ENCODE data around the gene LRP8. TPM values are rescaled to one million over a fixed set of nuclear protein-coding genes. Genes with fewer than 3 reads are reported as not detected.

LRP8 gene
- total RNA-seq = 23.7 TPM
- 1 to 10 TPM; 1.0 to 3.3 (median 1.9) TPM for polyA plus RNA-seq

DNA sequence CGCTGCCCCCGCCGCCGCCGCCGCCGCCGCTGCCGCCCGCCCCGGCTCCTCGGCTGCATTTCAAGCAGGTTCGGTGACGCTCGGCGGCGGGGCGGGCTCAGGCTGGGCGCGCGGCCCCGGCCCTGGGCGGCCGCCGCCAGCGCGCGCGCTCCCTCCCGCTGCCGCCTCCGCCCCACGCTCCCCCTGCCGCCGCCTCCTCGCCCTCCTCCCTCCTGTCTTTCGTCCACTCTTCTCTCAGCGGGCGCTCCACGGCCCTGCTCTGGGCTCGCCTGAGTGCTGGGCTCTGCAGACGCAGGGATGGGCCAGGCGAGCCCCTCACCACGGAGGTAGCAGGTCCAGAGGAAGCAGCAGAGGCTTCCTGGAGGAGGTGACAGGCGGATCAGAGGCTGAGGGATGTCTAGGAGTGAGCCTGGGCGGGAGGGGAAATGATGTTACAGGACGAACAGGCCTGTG lies at the start of gene LRP8:
Gene LRP8 (minus strand): TSS at position 62 of the 453 bp plus-strand sequence. CDS start 158 bp downstream, outside the sequence.
- Histone ChIP-seq H3K27me3 (ENCODE audit: control insufficient read depth, insufficient read depth, low read length) (no peaks in the 10 kb centered on the region), H3K36me3 (ENCODE audit: control insufficient read depth, insufficient read depth, low read length) (no peaks in the 10 kb centered on the region), H3K27ac (ENCODE audit: insufficient read depth, low read length, poor library complexity, severe bottlenecking) (peak within 1 kb of the TSS; percentile 61), H3K4me3 (ENCODE audit: low read depth, low read length) (peak within 1 kb of the TSS; percentile 65), H3K9me3 (ENCODE audit: control insufficient read depth in 2 of 2, low read length in 2 of 2) (no peaks in the 10 kb centered on the region), H3K4me1 (ENCODE audit: control insufficient read depth, insufficient read depth, low read length, poor library complexity, severe bottlenecking) (peaks cover 26% of the 10 kb centered on the region)
- Mint-ChIP-seq H3K9me3 (no peaks in the 10 kb centered on the region), H3K4me1 (peaks cover 12 to 35% (median 22%) of the 10 kb centered on the region in 4 donors), H3K27me3 (no peaks in the 10 kb centered on the region), H3K27ac (peak within 1 kb of the TSS; percentile 56 to 89 (median 89)), H3K36me3 (peaks cover 5% of the 10 kb centered on the region), H3K4me3 (peak within 1 kb of the TSS; percentile 90 to 99 (median 94))
- peak; percentile 40 to 47 for ATAC-seq (ENCODE audit: low read depth in 2 of 2)
- DNase-seq = peak; percentile 68 to 85 (median 77)

DNA sequence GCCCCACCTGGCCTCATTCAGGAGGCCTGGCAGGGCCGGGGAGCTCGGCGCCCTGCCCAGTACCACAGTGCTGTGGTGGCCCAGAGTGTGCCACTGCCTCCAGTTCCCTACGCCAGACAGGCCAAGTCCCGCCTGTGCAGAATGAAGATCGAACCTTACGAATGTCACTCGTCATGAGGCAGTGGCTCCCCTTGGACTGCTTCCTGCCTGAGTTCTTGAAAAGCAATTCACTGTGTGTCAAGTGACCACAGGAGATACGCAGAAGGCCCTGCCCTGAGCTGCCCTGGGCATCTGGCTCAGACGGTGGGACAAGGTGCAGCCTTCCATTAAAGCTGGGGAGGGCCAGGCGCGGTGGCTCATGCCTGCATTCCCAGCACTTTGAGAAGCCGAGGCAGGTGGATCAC lies 49.6 kb upstream of the LRP8 start:
- no peak for ATAC-seq (ENCODE audit: low read depth in 2 of 2)
- Histone ChIP-seq H3K4me3 (ENCODE audit: low read depth, low read length) (no peak overlapping the region), H3K27me3 (ENCODE audit: control insufficient read depth, insufficient read depth, low read length) (peaks cover under 1% of the 10 kb centered on the region), H3K36me3 (ENCODE audit: control insufficient read depth, insufficient read depth, low read length) (no peaks in the 10 kb centered on the region), H3K27ac (ENCODE audit: insufficient read depth, low read length, poor library complexity, severe bottlenecking) (no peak overlapping the region), H3K9me3 (ENCODE audit: control insufficient read depth in 2 of 2, low read length in 2 of 2) (no peaks in the 10 kb centered on the region), H3K4me1 (ENCODE audit: control insufficient read depth, insufficient read depth, low read length, poor library complexity, severe bottlenecking) (no peaks in the 10 kb centered on the region)
- H3K9me3 Mint-ChIP-seq = peaks cover 0 to 1% (median 0%) of the 10 kb centered on the region in 7 donors
- peaks cover 8% of the 10 kb centered on the region for H3K27me3 Mint-ChIP-seq
- H3K27ac Mint-ChIP-seq = no peak overlapping the region
- H3K4me1 Mint-ChIP-seq = no peaks in the 10 kb centered on the region
- no peak for DNase-seq
- no peak overlapping the region for H3K4me3 Mint-ChIP-seq
- H3K36me3 Mint-ChIP-seq = no peaks in the 10 kb centered on the region

GRCh38 chr1:53376742-53377437 lies 49.0 kb upstream of the LRP8 start:
- peaks cover 0 to 1% (median 0%) of the 10 kb centered on the region in 7 donors for H3K9me3 Mint-ChIP-seq
- no peak overlapping the region for H3K27ac Mint-ChIP-seq
- peaks cover 8% of the 10 kb centered on the region for H3K27me3 Mint-ChIP-seq
- H3K9me3 ChIP-seq (ENCODE audit: control insufficient read depth in 2 of 2, low read length in 2 of 2) = no peaks in the 10 kb centered on the region
- H3K4me3 Mint-ChIP-seq = peak overlapping the region in 1 of 4 donors; percentile 77
- no peak overlapping the region for H3K27ac ChIP-seq (ENCODE audit: insufficient read depth, low read length, poor library complexity, severe bottlenecking)
- H3K36me3 ChIP-seq (ENCODE audit: control insufficient read depth, insufficient read depth, low read length) = no peaks in the 10 kb centered on the region
- H3K4me1 Mint-ChIP-seq = no peaks in the 10 kb centered on the region
- no peaks in the 10 kb centered on the region for H3K27me3 ChIP-seq (ENCODE audit: control insufficient read depth, insufficient read depth, low read length)
- no peak overlapping the region for H3K4me3 ChIP-seq (ENCODE audit: low read depth, low read length)
- no peaks in the 10 kb centered on the region for H3K4me1 ChIP-seq (ENCODE audit: control insufficient read depth, insufficient read depth, low read length, poor library complexity, severe bottlenecking)
- H3K36me3 Mint-ChIP-seq = no peaks in the 10 kb centered on the region
- DNase-seq (no peak), ATAC-seq (ENCODE audit: low read depth in 2 of 2) (no peak)

- DNase-seq = no peak
- H3K4me1 Mint-ChIP-seq = no peaks in the 10 kb centered on the region
- ATAC-seq (ENCODE audit: low read depth in 2 of 2) = no peak
- H3K4me3 Mint-ChIP-seq = no peak overlapping the region
- Histone ChIP-seq H3K27ac (ENCODE audit: insufficient read depth, low read length, poor library complexity, severe bottlenecking) (no peak overlapping the region), H3K9me3 (ENCODE audit: control insufficient read depth in 2 of 2, low read length in 2 of 2) (no peaks in the 10 kb centered on the region), H3K27me3 (ENCODE audit: control insufficient read depth, insufficient read depth, low read length) (no peaks in the 10 kb centered on the region), H3K4me1 (ENCODE audit: control insufficient read depth, insufficient read depth, low read length, poor library complexity, severe bottlenecking) (no peaks in the 10 kb centered on the region), H3K36me3 (ENCODE audit: control insufficient read depth, insufficient read depth, low read length) (no peaks in the 10 kb centered on the region), H3K4me3 (ENCODE audit: low read depth, low read length) (no peak overlapping the region)
- no peaks in the 10 kb centered on the region for H3K36me3 Mint-ChIP-seq
- H3K27me3 Mint-ChIP-seq = no peaks in the 10 kb centered on the region
- no peak overlapping the region for H3K27ac Mint-ChIP-seq
- H3K9me3 Mint-ChIP-seq = peaks cover 0 to 1% (median 0%) of the 10 kb centered on the region in 7 donors
These were observed 48.2 kb upstream of the LRP8 start for GRCh38 chr1:53376041-53376461.

DNA sequence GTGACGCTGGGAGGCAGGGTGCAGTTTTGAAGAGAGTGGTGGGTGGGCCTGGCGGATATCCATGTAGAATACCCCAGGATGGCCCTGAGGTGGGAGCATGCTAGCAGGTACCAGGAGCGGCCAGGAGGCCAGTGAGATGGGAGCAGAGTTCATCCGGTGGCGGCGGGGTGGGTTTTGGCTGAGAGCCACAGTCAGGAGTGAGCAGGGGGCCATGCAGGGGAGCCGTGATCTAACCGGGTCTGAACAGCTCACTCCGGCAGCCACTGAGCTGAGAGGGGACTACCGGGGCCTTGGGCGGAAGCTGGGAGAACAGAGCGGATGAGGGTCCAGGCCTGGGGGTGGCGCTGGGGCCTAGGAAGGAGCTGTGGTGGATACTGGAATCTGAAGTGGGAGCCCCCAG lies 47.6 kb upstream of the LRP8 start:
- H3K36me3 ChIP-seq (ENCODE audit: control insufficient read depth, insufficient read depth, low read length) = no peaks in the 10 kb centered on the region
- Mint-ChIP-seq H3K4me1 (no peaks in the 10 kb centered on the region), H3K27ac (peak overlapping the region in 1 of 3 donors; percentile 51), H3K36me3 (no peaks in the 10 kb centered on the region), H3K27me3 (no peaks in the 10 kb centered on the region), H3K9me3 (peaks cover 0 to 1% (median 0%) of the 10 kb centered on the region in 7 donors), H3K4me3 (no peak overlapping the region)
- H3K27ac ChIP-seq (ENCODE audit: insufficient read depth, low read length, poor library complexity, severe bottlenecking) = no peak overlapping the region
- ATAC-seq (ENCODE audit: low read depth in 2 of 2) = no peak
- H3K9me3 ChIP-seq (ENCODE audit: control insufficient read depth in 2 of 2, low read length in 2 of 2) = no peaks in the 10 kb centered on the region
- no peaks in the 10 kb centered on the region for H3K4me1 ChIP-seq (ENCODE audit: control insufficient read depth, insufficient read depth, low read length, poor library complexity, severe bottlenecking)
- no peaks in the 10 kb centered on the region for H3K27me3 ChIP-seq (ENCODE audit: control insufficient read depth, insufficient read depth, low read length)
- DNase-seq = no peak
- no peak overlapping the region for H3K4me3 ChIP-seq (ENCODE audit: low read depth, low read length)

DNA sequence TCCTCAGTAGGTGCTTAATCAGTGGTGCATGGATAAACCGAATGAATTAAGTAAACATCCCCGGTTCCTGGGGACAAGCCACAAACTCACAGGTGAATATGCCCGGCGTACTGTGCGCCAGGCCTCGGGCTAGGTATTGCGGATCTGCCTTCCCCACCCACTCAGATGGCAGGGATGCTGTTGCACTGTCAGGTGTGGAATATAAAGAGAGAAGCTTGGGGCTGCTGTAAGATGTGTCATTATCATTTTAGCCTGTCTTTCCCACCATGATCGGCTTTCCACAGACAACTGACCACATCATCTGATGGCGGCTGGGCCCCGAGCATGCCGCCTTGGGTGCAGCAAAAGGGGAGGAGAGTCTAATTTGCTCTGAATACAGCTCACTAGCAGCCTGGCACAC lies 45.4 kb upstream of the LRP8 start:
- Histone ChIP-seq H3K36me3 (ENCODE audit: control insufficient read depth, insufficient read depth, low read length) (no peaks in the 10 kb centered on the region), H3K27me3 (ENCODE audit: control insufficient read depth, insufficient read depth, low read length) (no peaks in the 10 kb centered on the region), H3K9me3 (ENCODE audit: control insufficient read depth in 2 of 2, low read length in 2 of 2) (no peaks in the 10 kb centered on the region), H3K4me3 (ENCODE audit: low read depth, low read length) (no peak overlapping the region), H3K27ac (ENCODE audit: insufficient read depth, low read length, poor library complexity, severe bottlenecking) (no peak overlapping the region), H3K4me1 (ENCODE audit: control insufficient read depth, insufficient read depth, low read length, poor library complexity, severe bottlenecking) (peaks cover 7% of the 10 kb centered on the region)
- Mint-ChIP-seq H3K27ac (peak overlapping the region in 1 of 3 donors; percentile 36), H3K4me1 (peaks cover 0 to 8% (median 1%) of the 10 kb centered on the region in 4 donors), H3K4me3 (no peak overlapping the region), H3K27me3 (no peaks in the 10 kb centered on the region), H3K36me3 (no peaks in the 10 kb centered on the region), H3K9me3 (no peaks in the 10 kb centered on the region)
- no peak for DNase-seq
- no peak for ATAC-seq (ENCODE audit: low read depth in 2 of 2)

GRCh38 chr1:53372501-53372951 lies 44.7 kb upstream of the LRP8 start:
- ATAC-seq (ENCODE audit: low read depth in 2 of 2) (no peak), DNase-seq (no peak)
- Histone ChIP-seq H3K9me3 (ENCODE audit: control insufficient read depth in 2 of 2, low read length in 2 of 2) (no peaks in the 10 kb centered on the region), H3K4me1 (ENCODE audit: control insufficient read depth, insufficient read depth, low read length, poor library complexity, severe bottlenecking) (peaks cover 14% of the 10 kb centered on the region), H3K27me3 (ENCODE audit: control insufficient read depth, insufficient read depth, low read length) (no peaks in the 10 kb centered on the region), H3K27ac (ENCODE audit: insufficient read depth, low read length, poor library complexity, severe bottlenecking) (no peak overlapping the region), H3K36me3 (ENCODE audit: control insufficient read depth, insufficient read depth, low read length) (no peaks in the 10 kb centered on the region), H3K4me3 (ENCODE audit: low read depth, low read length) (no peak overlapping the region)
- H3K36me3 Mint-ChIP-seq = no peaks in the 10 kb centered on the region
- H3K4me3 Mint-ChIP-seq = no peak overlapping the region
- peak overlapping the region in 1 of 3 donors; percentile 81 for H3K27ac Mint-ChIP-seq
- no peaks in the 10 kb centered on the region for H3K27me3 Mint-ChIP-seq
- H3K9me3 Mint-ChIP-seq = no peaks in the 10 kb centered on the region
- peaks cover 0 to 15% (median 8%) of the 10 kb centered on the region in 4 donors for H3K4me1 Mint-ChIP-seq

DNA sequence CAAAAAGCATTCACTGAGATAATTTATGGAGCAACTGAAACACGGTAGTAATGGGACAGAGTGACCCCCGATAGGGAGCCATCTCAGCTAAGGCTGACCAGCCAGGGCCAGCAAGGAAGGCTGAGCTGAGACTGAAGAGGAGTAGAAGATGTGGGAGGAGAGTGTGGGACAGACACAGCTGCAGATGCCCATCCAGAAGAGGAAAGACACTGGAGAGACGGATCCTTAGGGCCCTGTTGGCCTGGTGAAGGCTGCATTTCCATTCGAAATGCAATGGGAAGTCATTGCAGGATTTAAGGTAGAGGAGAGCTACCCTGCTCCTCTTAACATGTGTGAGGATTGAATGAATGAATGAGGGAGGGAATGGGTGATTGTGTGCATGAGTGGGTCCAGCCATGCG lies 44.0 kb upstream of the LRP8 start:
- Mint-ChIP-seq H3K4me3 (no peak overlapping the region), H3K27me3 (no peaks in the 10 kb centered on the region), H3K36me3 (no peaks in the 10 kb centered on the region), H3K9me3 (no peaks in the 10 kb centered on the region), H3K27ac (peak overlapping the region in 1 of 3 donors; percentile 81), H3K4me1 (peaks cover 0 to 21% (median 8%) of the 10 kb centered on the region in 4 donors)
- no peaks in the 10 kb centered on the region for H3K27me3 ChIP-seq (ENCODE audit: control insufficient read depth, insufficient read depth, low read length)
- H3K36me3 ChIP-seq (ENCODE audit: control insufficient read depth, insufficient read depth, low read length) = no peaks in the 10 kb centered on the region
- no peak for ATAC-seq (ENCODE audit: low read depth in 2 of 2)
- H3K9me3 ChIP-seq (ENCODE audit: control insufficient read depth in 2 of 2, low read length in 2 of 2) = no peaks in the 10 kb centered on the region
- H3K4me1 ChIP-seq (ENCODE audit: control insufficient read depth, insufficient read depth, low read length, poor library complexity, severe bottlenecking) = peaks cover 21% of the 10 kb centered on the region
- H3K4me3 ChIP-seq (ENCODE audit: low read depth, low read length) = no peak overlapping the region
- DNase-seq = no peak
- H3K27ac ChIP-seq (ENCODE audit: insufficient read depth, low read length, poor library complexity, severe bottlenecking) = no peak overlapping the region

All from CD4-positive, CD25-positive, alpha-beta regulatory T cell (primary cell).